ENCODE results near the gene MYL2. TPM values are rescaled to one million over a fixed set of nuclear protein-coding genes. Genes with fewer than 3 reads are reported as not detected.

The MYL2 gene, protein sequence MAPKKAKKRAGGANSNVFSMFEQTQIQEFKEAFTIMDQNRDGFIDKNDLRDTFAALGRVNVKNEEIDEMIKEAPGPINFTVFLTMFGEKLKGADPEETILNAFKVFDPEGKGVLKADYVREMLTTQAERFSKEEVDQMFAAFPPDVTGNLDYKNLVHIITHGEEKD
- not detected for total RNA-seq

GRCh38 chr12:110920324-110920910 lies at the start of gene MYL2:
TSS of gene MYL2 (minus strand) at chr12:110920579. CDS start at chr12:110920529, 50 bp downstream.
- Histone ChIP-seq H3K27me3 (no peaks in the 10 kb centered on the region), H3K9me3 (no peaks in the 10 kb centered on the region), H3K27ac (no peak within 1 kb of the TSS), H3K4me1 (no peaks in the 10 kb centered on the region), H3K4me3 (replicated peaks in 1 of 3) (no peak within 1 kb of the TSS), H3K36me3 (no peaks in the 10 kb centered on the region)
- intact Hi-C loops (cut with DNase I), result no loop called here
- TF ChIP-seq, protein P1, sequence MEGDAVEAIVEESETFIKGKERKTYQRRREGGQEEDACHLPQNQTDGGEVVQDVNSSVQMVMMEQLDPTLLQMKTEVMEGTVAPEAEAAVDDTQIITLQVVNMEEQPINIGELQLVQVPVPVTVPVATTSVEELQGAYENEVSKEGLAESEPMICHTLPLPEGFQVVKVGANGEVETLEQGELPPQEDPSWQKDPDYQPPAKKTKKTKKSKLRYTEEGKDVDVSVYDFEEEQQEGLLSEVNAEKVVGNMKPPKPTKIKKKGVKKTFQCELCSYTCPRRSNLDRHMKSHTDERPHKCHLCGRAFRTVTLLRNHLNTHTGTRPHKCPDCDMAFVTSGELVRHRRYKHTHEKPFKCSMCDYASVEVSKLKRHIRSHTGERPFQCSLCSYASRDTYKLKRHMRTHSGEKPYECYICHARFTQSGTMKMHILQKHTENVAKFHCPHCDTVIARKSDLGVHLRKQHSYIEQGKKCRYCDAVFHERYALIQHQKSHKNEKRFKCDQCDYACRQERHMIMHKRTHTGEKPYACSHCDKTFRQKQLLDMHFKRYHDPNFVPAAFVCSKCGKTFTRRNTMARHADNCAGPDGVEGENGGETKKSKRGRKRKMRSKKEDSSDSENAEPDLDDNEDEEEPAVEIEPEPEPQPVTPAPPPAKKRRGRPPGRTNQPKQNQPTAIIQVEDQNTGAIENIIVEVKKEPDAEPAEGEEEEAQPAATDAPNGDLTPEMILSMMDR (IDR thresholded peaks at IDR 0.05), result no peak
- WGBS, 2 donors, result 66 to 76% methylated on average over 22 of the region's 22 CpGs
- no peak for DNase-seq

GRCh38 chr12:110966081-110966760 lies 45.8 kb upstream of the MYL2 start:
- Histone ChIP-seq H3K36me3 (no peaks in the 10 kb centered on the region), H3K4me3 (replicated peaks in 1 of 3) (no peak overlapping the region), H3K4me1 (no peaks in the 10 kb centered on the region), H3K27ac (no peak overlapping the region), H3K9me3 (no peaks in the 10 kb centered on the region), H3K27me3 (no peaks in the 10 kb centered on the region)
- 78 to 82% methylated on average over 22 to 23 of the region's 23 CpGs for WGBS, 2 donors
- DNase-seq, result no peak
- TF ChIP-seq, protein P1 (IDR thresholded peaks at IDR 0.05), result no peak
- no peak for TF ChIP-seq POLR2A (IDR thresholded peaks at IDR 0.05)
- intact Hi-C loops (cut with DNase I), result no loop called here

- 73 to 78% methylated on average over 12 of the region's 12 CpGs for WGBS, 2 donors
- TF ChIP-seq, protein P1 (IDR thresholded peaks at IDR 0.05), result no peak
- TF ChIP-seq POLR2A (IDR thresholded peaks at IDR 0.05), result no peak
These were observed 45.2 kb upstream of the MYL2 start for GRCh38 chr12:110965574-110965973.

DNA sequence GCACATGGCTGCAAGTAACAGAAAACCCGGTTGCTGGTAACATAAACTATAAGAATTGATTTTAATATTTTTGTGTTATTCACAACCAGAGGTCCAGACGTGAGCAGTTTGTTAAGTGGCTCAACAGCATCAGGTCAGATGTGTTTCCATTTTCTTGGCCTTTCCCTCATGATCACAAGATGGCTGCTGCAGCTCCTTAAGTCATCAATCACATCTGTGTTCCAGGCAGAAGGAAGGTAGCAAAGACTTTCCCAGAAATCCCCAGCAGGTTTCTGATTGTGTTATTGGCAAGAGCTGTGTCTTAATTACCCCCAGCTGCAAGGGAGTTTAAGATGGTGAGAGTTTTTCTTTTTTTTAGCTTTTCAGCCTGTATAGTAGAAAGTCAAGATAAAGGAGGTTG lies 40.4 kb upstream of the MYL2 start:
- DNase-seq, result no peak
- H3K9me3 ChIP-seq, result no peaks in the 10 kb centered on the region
- H3K27ac ChIP-seq, result no peak overlapping the region
- no peak overlapping the region for H3K4me3 ChIP-seq (replicated peaks in 1 of 3)
- intact Hi-C loops (cut with DNase I), result no loop called here
- H3K4me1 ChIP-seq, result no peaks in the 10 kb centered on the region
- no peaks in the 10 kb centered on the region for H3K27me3 ChIP-seq
- TF ChIP-seq, protein P1 (IDR thresholded peaks at IDR 0.05), result no peak
- TF ChIP-seq POLR2A (IDR thresholded peaks at IDR 0.05), result no peak
- WGBS, 2 donors, result 83 to 95% methylated on average over 2 of the region's 2 CpGs
- H3K36me3 ChIP-seq, result no peaks in the 10 kb centered on the region

More at GRCh38 chr12:110965574-110965973, 45.2 kb upstream of the MYL2 start:
- Histone ChIP-seq H3K4me1 (no peaks in the 10 kb centered on the region), H3K27ac (no peak overlapping the region), H3K9me3 (no peaks in the 10 kb centered on the region), H3K27me3 (no peaks in the 10 kb centered on the region), H3K36me3 (no peaks in the 10 kb centered on the region), H3K4me3 (replicated peaks in 1 of 3) (no peak overlapping the region)
- DNase-seq, result no peak
- intact Hi-C loops (cut with DNase I), result no loop called here

- Histone ChIP-seq H3K4me1 (no peaks in the 10 kb centered on the region), H3K4me3 (replicated peaks in 1 of 3) (no peak overlapping the region), H3K27ac (no peak overlapping the region), H3K9me3 (no peaks in the 10 kb centered on the region), H3K27me3 (no peaks in the 10 kb centered on the region), H3K36me3 (no peaks in the 10 kb centered on the region)
- TF ChIP-seq, protein P1 (IDR thresholded peaks at IDR 0.05), result no peak
- no peak for TF ChIP-seq POLR2A (IDR thresholded peaks at IDR 0.05)
- intact Hi-C loops (cut with DNase I), result no loop called here
- DNase-seq, result no peak
- 90 to 91% methylated on average over 9 of the region's 9 CpGs for WGBS, 2 donors
These were observed 37.3 kb upstream of the MYL2 start for GRCh38 chr12:110957652-110958051.

All from thyroid gland (tissue), 4 donors.